Measurements from ENCODE around the gene HSF4.

Gene HSF4

GRCh38 chr16:67154578-67155294, 9.8 kb upstream of the HSF4 start:
- DNase-seq (ENCODE audit: extremely low spot score): no peak
- ChIA-PET CTCF (interaction anchor here (0.5 to 2.6 kb wide), 31 partner anchors 12 to 1047 kb away, joined by 3 to 18 read pairs (median 4); partner anchors contain the start of gene NOL3), POLR2A (interaction anchor here (0.9 to 2.0 kb wide), 5 partner anchors 124 to 193 kb away, joined by 3 to 8 read pairs (median 5); partner anchors contain the start of gene CES3)
- TF ChIP-seq FOXK2 (IDR thresholded peaks at IDR 0.05): no peak
- TF ChIP-seq TARDBP (IDR thresholded peaks at IDR 0.05): no peak
- TF ChIP-seq ARNT (IDR thresholded peaks at IDR 0.05): no peak
- TF ChIP-seq BHLHE40 (IDR thresholded peaks at IDR 0.05; ENCODE audit: borderline replicate concordance): no peak
- no peak for TF ChIP-seq FOXA1 (IDR thresholded peaks at IDR 0.05)
- TF ChIP-seq LEF1 (IDR thresholded peaks at IDR 0.05; ENCODE audit: borderline replicate concordance): no peak
- TF ChIP-seq ELF4 (IDR thresholded peaks at IDR 0.05): no peak
- no peak for TF ChIP-seq NFRKB (IDR thresholded peaks at IDR 0.05)
- TF ChIP-seq HDGF (IDR thresholded peaks at IDR 0.05; ENCODE audit: borderline replicate concordance): no peak
- TF ChIP-seq ZNF384 (IDR thresholded peaks at IDR 0.05): no peak
- no peak for TF ChIP-seq PKNOX1 (IDR thresholded peaks at IDR 0.05)
- no peak for TF ChIP-seq CTBP1 (IDR thresholded peaks at IDR 0.05; ENCODE audit: borderline replicate concordance)
- TF ChIP-seq SUZ12 (IDR thresholded peaks at IDR 0.05): no peak
- TF ChIP-seq FOXM1 (IDR thresholded peaks at IDR 0.05; ENCODE audit: borderline replicate concordance): no peak
- no peak for TF ChIP-seq L3MBTL2 (conservative IDR thresholded peaks at IDR 0.05)
- no peak for TF ChIP-seq SP1 (IDR thresholded peaks at IDR 0.05)

GRCh38 chr16:67155295-67156142, 9.0 kb upstream of the HSF4 start:
- no peak for TF ChIP-seq BHLHE40 (IDR thresholded peaks at IDR 0.05; ENCODE audit: borderline replicate concordance)
- TF ChIP-seq NFRKB (IDR thresholded peaks at IDR 0.05): no peak
- TF ChIP-seq SP1 (IDR thresholded peaks at IDR 0.05): no peak
- ChIA-PET POLR2A (interaction anchor here (0.9 to 2.0 kb wide), 4 partner anchors 136 to 194 kb away, joined by 3 to 8 read pairs (median 6); partner anchors contain the start of gene CES3), CTCF (interaction anchor here (0.5 to 2.6 kb wide), 31 partner anchors 12 to 1046 kb away, joined by 3 to 18 read pairs (median 4); partner anchors contain the start of gene NOL3)
- peak; percentile 91 for DNase-seq (ENCODE audit: extremely low spot score)

GRCh38 chr16:67156143-67156844, 8.3 kb upstream of the HSF4 start:
- TF ChIP-seq SP1 (IDR thresholded peaks at IDR 0.05): no peak
- no peak for TF ChIP-seq CTBP1 (IDR thresholded peaks at IDR 0.05; ENCODE audit: borderline replicate concordance)
- TF ChIP-seq LEF1 (IDR thresholded peaks at IDR 0.05; ENCODE audit: borderline replicate concordance): no peak
- TF ChIP-seq BHLHE40 (IDR thresholded peaks at IDR 0.05; ENCODE audit: borderline replicate concordance): no peak
- no peak for TF ChIP-seq ARNT (IDR thresholded peaks at IDR 0.05)
- no peak for TF ChIP-seq ZNF384 (IDR thresholded peaks at IDR 0.05)
- no peak for TF ChIP-seq PKNOX1 (IDR thresholded peaks at IDR 0.05)
- no peak for TF ChIP-seq ELF4 (IDR thresholded peaks at IDR 0.05)
- TF ChIP-seq TARDBP (IDR thresholded peaks at IDR 0.05): no peak
- TF ChIP-seq HDGF (IDR thresholded peaks at IDR 0.05; ENCODE audit: borderline replicate concordance): no peak
- TF ChIP-seq L3MBTL2 (conservative IDR thresholded peaks at IDR 0.05): no peak
- TF ChIP-seq FOXM1 (IDR thresholded peaks at IDR 0.05; ENCODE audit: borderline replicate concordance): no peak
- TF ChIP-seq FOXK2 (IDR thresholded peaks at IDR 0.05): no peak
- TF ChIP-seq NFRKB (IDR thresholded peaks at IDR 0.05): no peak
- TF ChIP-seq SUZ12 (IDR thresholded peaks at IDR 0.05): no peak
- no peak for TF ChIP-seq FOXA1 (IDR thresholded peaks at IDR 0.05)
- CTCF ChIA-PET: interaction anchor here (1.0 to 2.5 kb wide), 8 partner anchors 13 to 197 kb away, joined by 3 to 18 read pairs (median 5); partner anchors contain the start of gene NOL3
- no peak for DNase-seq (ENCODE audit: extremely low spot score)
- POLR2A ChIA-PET: no interaction called here

- no peak for DNase-seq (ENCODE audit: extremely low spot score)
- ChIA-PET CTCF (interaction anchor here (0.8 to 1.8 kb wide), 4 partner anchors 12 to 197 kb away, joined by 3 to 5 read pairs (median 5); partner anchors contain the start of gene NOL3), POLR2A (interaction anchor here (0.7 to 1.4 kb wide), 2 partner anchors 13 to 28 kb away, joined by 3 read pairs; partner anchors contain the start of gene NOL3)
- TF ChIP-seq CTBP1 (IDR thresholded peaks at IDR 0.05; ENCODE audit: borderline replicate concordance) (no peak), ZNF384 (IDR thresholded peaks at IDR 0.05) (no peak), SUZ12 (IDR thresholded peaks at IDR 0.05) (no peak), LEF1 (IDR thresholded peaks at IDR 0.05; ENCODE audit: borderline replicate concordance) (no peak)
Observed at GRCh38 chr16:67157106-67157748, 7.3 kb upstream of the HSF4 start.

GRCh38 chr16:67157892-67158635, 6.5 kb upstream of the HSF4 start:
- CTCF ChIA-PET: interaction anchor here (0.7 to 3.1 kb wide), 7 partner anchors 11 to 140 kb away, joined by 3 to 19 read pairs (median 5); partner anchors contain the start of gene NOL3
- POLR2A ChIA-PET: interaction anchor here (0.6 to 1.6 kb wide), 5 partner anchors 13 to 145 kb away, joined by 3 to 4 read pairs (median 3); partner anchors contain the start of gene NOL3
- DNase-seq (ENCODE audit: extremely low spot score): no peak
- TF ChIP-seq ZNF384 (IDR thresholded peaks at IDR 0.05) (no peak), LEF1 (IDR thresholded peaks at IDR 0.05; ENCODE audit: borderline replicate concordance) (no peak), CTBP1 (IDR thresholded peaks at IDR 0.05; ENCODE audit: borderline replicate concordance) (no peak), L3MBTL2 (conservative IDR thresholded peaks at IDR 0.05) (no peak), SP1 (IDR thresholded peaks at IDR 0.05) (no peak), FOXM1 (IDR thresholded peaks at IDR 0.05; ENCODE audit: borderline replicate concordance) (no peak), PKNOX1 (IDR thresholded peaks at IDR 0.05) (no peak)
